Activated CD8-positive, alpha-beta memory T cell treated with anti-CD3 and anti-CD28 coated beads, Interleukin-2, amount 50 U/mL, for 24 hours (primary cell): ENCODE measurements around the gene PRPF19.

Source experiments
- DNase-seq: peaks from one replicate; pipeline ENCODE4 v3.0.0-alpha.2; 2020; ENCODE audit errors: extremely low read depth

PRPF19 gene

GRCh38 chr11:60905551-60906113, 753 bp downstream of the PRPF19 start:
- DNase-seq: no peak

GRCh38 chr11:60905047-60905446, 1.3 kb downstream of the PRPF19 start:
- no peak for DNase-seq

DNA sequence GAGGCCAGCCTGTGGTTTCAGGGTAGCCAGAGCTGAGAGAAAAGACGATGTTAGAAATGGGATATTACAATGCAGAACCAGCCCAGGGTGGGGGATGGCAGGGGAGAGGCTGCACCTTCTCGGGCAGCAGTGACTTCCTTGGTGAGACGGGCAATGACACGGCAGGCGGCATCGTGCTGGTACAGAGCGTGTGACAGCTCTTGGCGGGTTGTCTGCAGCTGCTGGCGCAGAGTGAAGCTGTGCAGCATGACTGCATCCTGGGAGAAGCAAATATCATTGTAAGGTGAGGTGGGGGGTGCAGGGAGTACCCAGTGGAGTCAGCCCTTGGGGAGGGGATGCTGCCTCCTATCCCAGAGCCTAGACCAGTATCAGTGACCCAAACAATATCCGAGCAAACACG, 3.8 kb downstream of the PRPF19 start:
- no peak for DNase-seq

- no peak for DNase-seq
These were observed 5.5 kb downstream of the PRPF19 start for GRCh38 chr11:60900673-60901404.

- DNase-seq: no peak
These were observed 6.4 kb downstream of the PRPF19 start for GRCh38 chr11:60899977-60900376.

DNA sequence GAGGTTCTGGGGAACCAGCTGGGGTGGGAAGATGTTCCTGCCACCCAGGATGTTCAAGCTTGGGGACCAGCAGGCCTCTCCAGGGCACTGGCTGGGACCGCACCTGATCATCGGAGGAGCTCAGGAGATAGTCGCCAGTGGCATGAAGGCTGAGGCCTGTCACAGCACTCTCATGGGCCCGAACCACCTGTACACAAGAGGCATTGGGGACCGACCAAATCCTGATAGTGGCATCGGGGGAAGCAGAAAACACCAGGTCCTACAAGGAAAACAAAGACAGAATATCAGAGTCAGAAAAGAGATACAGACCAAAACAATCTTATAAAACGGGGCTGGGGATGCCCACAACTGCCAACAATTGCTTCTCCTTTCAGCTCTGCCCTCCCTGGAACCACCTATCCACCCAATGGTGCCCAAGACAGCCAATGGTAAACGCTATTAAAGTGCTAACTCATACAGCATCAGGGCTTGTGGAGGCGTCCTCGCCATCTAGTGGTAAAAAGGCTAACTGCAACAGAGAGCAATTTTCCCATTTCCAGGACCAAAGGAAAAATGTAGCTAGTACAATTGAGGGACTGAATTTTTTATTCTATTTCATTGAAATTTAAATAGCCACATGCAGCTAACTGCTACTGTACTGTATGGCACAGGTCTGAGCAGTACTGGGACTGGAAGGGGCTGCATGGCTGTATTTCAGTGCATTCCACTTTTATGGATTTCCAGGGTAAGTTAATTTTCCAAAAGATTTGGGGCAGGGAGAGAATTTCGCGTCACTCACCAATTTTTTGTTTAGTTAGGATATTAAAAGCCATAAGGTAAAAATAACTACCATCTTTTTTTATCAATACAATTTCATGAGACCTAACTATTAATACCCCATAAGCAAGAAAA, 7.1 kb downstream of the PRPF19 start:
- DNase-seq: no peak

GRCh38 chr11:60897496-60897895, 8.9 kb downstream of the PRPF19 start:
- DNase-seq: no peak

DNA sequence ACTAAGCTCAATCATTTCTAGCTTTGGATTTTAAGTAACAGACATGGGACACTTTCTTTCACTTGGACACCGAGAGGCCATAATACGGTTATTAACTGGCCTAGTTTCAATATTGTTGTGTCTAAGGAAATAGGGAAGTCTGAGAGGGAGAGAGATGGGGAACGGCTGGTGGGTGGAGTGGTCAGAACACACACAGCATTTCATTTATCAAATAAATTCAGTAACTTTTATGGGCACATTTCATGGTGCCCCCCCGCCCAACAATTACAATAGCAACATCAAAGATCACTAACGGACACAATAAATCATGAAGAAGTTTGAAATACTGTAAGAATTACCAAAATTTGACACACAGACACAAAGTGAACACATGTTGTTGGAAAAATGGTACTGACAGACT, 10.7 kb downstream of the PRPF19 start:
- no peak for DNase-seq

- no peak for DNase-seq
These were observed 15.2 kb downstream of the PRPF19 start for GRCh38 chr11:60891103-60891741.

GRCh38 chr11:60890696-60891095, 15.7 kb downstream of the PRPF19 start:
- no peak for DNase-seq

GRCh38 chr11:60889869-60890311, 16.5 kb downstream of the PRPF19 start:
- DNase-seq: no peak

- no peak for DNase-seq
These were observed 18.8 kb downstream of the PRPF19 start for GRCh38 chr11:60887556-60887955.

DNA sequence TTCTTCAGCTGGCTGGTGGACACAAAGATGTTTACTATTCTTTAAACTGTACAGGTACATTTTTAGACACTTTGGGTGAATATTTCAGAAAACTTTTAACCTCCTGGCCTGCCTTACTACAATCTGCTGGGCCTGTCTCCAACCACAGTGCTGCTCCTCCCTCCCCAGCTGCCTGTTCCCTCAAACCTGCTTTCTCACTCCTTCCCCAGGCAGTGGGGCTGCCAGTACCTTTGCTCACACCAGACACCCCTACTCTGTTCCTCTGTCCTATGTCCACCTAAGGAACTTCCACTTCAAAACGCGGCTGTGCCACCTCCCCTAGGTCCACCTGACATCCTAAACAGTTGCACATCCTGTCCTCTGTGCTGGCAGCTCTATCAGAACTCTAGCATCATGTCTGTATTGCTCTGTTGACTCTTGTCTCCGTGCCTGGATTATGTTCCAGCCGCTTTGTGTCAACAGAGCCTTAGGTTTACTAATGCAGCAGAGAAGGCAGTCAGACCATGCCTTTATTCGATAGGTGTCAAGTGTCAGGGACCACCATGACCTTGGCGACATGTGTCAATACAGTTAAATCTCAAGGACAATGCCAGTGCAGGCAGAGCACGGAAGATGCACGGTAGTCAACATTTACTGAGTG, 25.6 kb downstream of the PRPF19 start:
- DNase-seq: no peak

DNA sequence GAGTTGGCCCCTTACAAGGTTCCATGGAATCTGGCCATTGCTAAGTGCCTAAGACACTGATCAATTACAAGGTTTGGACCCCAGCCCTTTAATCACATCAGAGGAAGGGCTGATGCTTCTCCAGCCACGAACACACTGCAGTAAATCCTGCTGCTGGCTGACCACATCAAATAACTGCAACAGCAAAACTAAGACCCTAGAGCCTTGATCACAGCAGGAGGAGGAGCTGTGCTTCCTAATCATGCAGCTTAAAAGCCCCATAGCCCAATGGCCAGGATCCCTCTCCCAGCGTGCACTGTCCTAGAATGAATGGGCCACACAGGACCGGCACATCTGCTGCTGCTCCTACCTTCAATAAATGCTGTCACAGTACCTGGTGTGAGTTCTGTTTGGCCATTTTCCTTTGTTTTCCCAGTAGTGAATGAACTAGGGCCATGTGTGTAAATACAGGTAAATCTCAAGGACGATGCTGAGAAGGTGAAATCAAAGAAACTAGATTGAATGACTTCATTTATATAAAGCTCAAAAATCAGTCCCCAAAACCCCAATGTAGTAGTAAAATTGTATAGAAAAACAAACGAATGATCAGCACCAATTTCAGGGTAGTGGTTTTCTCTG, 26.3 kb downstream of the PRPF19 start:
- no peak for DNase-seq

DNA sequence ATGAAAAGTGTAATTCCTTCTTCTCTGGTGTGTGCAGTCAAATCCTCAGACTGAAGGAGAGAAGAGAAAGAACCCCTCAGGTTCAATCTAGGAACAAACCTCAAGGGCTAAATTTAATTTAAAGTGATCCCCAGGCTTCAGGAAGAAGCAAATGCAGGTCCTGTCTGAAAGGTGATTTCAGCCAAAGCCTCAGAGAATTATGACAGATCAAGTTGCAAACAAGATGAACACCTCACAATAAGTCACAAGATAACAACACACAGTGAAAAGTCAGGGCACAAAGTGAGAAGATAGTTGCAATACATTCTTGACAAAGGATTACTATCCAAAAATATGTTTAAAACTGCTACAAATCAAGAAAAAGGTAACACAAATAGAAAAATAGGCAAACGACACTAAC, 27.3 kb downstream of the PRPF19 start:
- DNase-seq: no peak

- no peak for DNase-seq
These were observed 27.9 kb downstream of the PRPF19 start for GRCh38 chr11:60878245-60879101.

- DNase-seq: no peak
These were observed 30.3 kb downstream of the PRPF19 start for GRCh38 chr11:60876168-60876485.

DNA sequence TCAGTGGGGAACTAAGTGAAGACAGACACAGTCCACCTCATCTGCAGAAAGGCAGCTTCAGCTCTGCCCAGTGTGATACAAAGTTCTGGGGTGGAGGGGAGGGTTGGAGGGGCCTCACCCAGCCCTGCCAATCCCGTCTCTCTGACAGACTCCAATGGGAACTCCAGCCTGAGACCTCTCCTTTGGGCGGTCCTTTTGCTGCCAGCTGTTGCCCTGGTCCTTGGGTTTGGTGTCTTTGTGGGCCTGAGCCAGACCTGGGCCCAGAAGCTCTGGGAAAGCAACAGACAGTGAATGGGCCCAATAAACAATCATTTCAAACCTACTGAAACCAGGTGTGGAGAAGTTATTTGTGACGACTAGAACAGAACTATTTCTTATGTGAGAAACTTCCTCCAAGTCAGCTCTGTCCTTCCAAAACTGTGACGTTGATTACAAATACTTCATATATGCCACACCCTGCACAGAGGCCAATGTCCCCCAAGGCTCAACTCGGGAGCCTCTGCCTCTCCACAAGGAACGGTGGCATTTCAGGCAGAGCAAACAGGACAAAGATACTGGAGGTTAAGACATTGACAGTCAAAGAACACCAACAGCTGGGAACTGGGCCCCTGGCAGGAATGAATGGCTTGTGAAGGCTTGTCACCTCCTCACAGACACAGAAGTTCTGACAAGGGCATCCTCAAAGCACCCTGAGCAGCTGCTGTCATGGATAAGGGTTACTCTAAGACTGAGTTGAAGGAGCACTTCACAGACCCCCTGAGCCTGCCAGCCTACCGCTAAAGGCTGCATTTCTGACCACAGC, 30.8 kb downstream of the PRPF19 start:
- DNase-seq: no peak
